BLaER1 treated with 17β-estradiol and CSF1 and Interleukin-3, amounts not matched to agents 10 nM and 100 nM (cell line): ENCODE data around the gene INPP4A.

Experiments
- H3K27ac ChIP-seq, 11 experiments: shearing (Covaris generic); formaldehyde crosslinking; 2 replicates each; pipeline ENCODE4 v1.8.1; 2022
- H3K27me3 ChIP-seq, 11 experiments: shearing (Covaris generic); formaldehyde crosslinking; 2 replicates each; pipeline ENCODE4 v1.8.1; 2022
- H3K36me3 ChIP-seq, 11 experiments: shearing (Covaris generic); formaldehyde crosslinking; 2 replicates each; pipeline ENCODE4 v1.8.1; 2022
- H3K4me1 ChIP-seq, 10 experiments: shearing (Covaris generic); formaldehyde crosslinking; 2 replicates each; pipeline ENCODE4 v1.8.1; 2022
- H3K4me2 ChIP-seq, 11 experiments: shearing (Covaris generic); formaldehyde crosslinking; 2 replicates each; pipeline ENCODE4 v1.8.1; 2022
- H3K4me3 ChIP-seq, 10 experiments: shearing (Covaris generic); formaldehyde crosslinking; 2 replicates each; pipeline ENCODE4 v1.8.1; 2022
- H3K9ac ChIP-seq, 11 experiments: shearing (Covaris generic); formaldehyde crosslinking; 2 replicates each; pipeline ENCODE4 v1.8.1; 2022
- H3K9me3 ChIP-seq, 11 experiments: shearing (Covaris generic); formaldehyde crosslinking; replicated peaks in 1 of 11; 2 replicates each; pipeline ENCODE4 v1.8.1; 2022
- H4K20me1 ChIP-seq, 11 experiments: shearing (Covaris generic); formaldehyde crosslinking; 2 replicates each; pipeline ENCODE4 v1.8.1; 2022
- Cebpa-rat ChIP-seq, 11 experiments: shearing (Covaris generic); IDR thresholded peaks; 2 replicates each; pipeline ENCODE4 v1.8.1; 2022

Gene INPP4A

DNA sequence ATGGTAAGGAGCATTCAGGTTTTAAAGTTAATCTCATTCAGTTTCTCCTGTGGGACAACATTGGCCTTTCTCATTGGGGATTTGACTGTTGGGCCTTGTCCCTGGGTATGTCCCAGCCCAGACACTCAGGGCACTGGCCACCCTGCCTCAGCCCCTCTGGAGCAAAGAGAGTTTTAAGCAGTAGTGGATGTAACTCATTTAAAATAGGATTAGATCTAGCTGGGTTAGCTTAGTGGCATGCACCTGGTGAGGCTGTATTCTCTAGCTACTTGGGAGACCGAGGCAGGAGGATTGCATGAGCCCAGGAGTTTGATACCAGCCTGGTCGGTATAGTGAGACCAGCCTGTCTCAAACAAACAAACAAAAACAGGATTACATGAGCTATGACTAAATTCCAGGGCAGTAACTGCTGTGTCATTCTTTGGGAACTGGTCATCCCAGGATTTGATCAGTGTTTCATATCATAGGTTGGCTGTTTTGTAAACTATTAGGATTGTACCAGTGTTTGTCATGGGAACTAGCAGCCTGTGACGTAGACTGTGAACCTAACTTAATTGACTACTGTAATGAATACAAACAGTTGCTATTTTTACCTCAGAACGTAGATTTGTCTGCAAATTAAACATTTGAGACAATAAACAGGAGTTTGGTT lies 12.5 kb downstream of the INPP4A start:
- Histone ChIP-seq H3K4me3 (no peak overlapping the region), H3K27ac (peak overlapping the region in 2 of 11 experiments; percentile 30 to 76; a peak in 3 of 22 replicates), H3K9ac (no peak overlapping the region), H4K20me1 (peaks cover 59 to 95% (median 76%) of the 10 kb centered on the region in 11 experiments; a peak in 20 of 22 replicates), H3K9me3 (no peaks in the 10 kb centered on the region), H3K36me3 (peaks cover 0 to 12% (median 0%) of the 10 kb centered on the region in 11 experiments; a peak in 6 of 22 replicates), H3K4me1 (peaks cover 74 to 100% (median 85%) of the 10 kb centered on the region in 10 experiments), H3K27me3 (no peaks in the 10 kb centered on the region), H3K4me2 (peak overlapping the region in 3 of 11 experiments; percentile 22 to 96 (median 84); a peak in 4 of 22 replicates)
- no peak for TF ChIP-seq Cebpa-rat (IDR thresholded peaks at IDR 0.05)

DNA sequence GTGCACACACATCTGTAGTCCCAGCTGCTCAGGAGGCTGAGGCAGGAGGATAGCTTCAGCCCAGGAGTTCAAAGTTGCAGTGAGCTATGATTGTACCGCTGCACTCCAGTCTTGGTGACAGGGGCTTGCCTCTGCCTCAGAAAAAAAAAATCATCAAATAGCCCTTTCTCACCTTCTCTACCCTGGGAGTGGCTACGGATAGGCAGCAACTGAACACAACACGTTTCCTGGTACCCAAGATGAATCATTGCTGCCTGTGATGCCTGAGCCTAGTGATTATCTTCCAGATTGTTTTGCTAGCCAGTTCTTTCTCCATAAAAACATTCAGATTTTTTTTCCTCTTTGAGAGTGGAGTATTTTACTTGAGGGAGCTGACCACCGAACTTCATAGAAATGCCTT lies 13.5 kb downstream of the INPP4A start:
- H3K4me1 ChIP-seq, result peaks cover 68 to 99% (median 82%) of the 10 kb centered on the region in 10 experiments
- H3K27ac ChIP-seq, result no peak overlapping the region
- no peaks in the 10 kb centered on the region for H3K27me3 ChIP-seq
- H3K4me2 ChIP-seq, result peak overlapping the region in 3 of 11 experiments; percentile 22 to 70 (median 22); a peak in 1 of 22 replicates
- peaks cover 0 to 12% (median 0%) of the 10 kb centered on the region in 11 experiments; a peak in 6 of 22 replicates for H3K36me3 ChIP-seq
- no peak overlapping the region for H3K9ac ChIP-seq
- H3K4me3 ChIP-seq, result no peak overlapping the region
- peaks cover 52 to 88% (median 68%) of the 10 kb centered on the region in 11 experiments; a peak in 19 of 22 replicates for H4K20me1 ChIP-seq
- TF ChIP-seq Cebpa-rat (IDR thresholded peaks at IDR 0.05), result no peak
- H3K9me3 ChIP-seq, result no peaks in the 10 kb centered on the region

DNA sequence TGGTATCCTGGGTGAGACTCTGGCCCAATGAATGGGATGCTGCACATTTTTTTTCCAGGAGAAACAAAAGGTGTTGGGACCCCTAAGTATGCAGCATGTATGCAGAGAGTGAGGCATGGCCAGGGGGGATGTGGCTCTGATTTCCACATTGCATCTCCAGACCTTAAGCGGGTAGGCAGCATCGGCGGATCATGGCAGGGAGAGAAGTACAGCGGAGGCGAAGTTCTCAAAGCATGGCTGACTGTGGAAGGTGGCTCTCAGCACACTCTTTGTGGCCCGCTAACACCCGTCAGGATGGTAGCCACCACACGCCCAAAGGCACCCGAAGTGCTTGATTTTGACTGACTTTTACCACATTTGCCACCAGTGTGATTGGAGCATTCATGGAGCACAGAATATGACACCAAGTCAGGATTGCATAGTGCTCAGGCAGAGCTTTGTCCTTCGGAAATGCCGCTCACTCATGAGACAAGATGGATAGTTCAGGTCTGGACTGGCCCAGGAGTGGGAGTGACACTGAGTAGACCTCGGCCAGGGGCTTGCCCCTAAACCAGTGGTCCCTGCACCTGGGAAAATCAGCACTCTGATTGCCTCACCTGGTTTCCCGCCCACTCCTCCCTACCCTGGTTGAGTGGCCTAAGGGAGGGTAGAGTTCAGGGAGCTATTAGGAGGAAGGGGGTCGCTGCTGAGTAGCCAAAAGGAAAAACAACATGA lies 14.2 kb downstream of the INPP4A start:
- Histone ChIP-seq H3K9ac (no peak overlapping the region), H3K4me3 (no peak overlapping the region), H3K4me2 (peak overlapping the region; percentile 35 to 75 (median 70)), H3K27me3 (no peaks in the 10 kb centered on the region), H4K20me1 (peaks cover 47 to 88% (median 69%) of the 10 kb centered on the region in 11 experiments; a peak in 19 of 22 replicates), H3K9me3 (no peaks in the 10 kb centered on the region), H3K36me3 (peaks cover 0 to 12% (median 0%) of the 10 kb centered on the region in 11 experiments; a peak in 6 of 22 replicates), H3K27ac (peak overlapping the region in 2 of 11 experiments; percentile 24 to 35; a peak in 1 of 22 replicates), H3K4me1 (peaks cover 68 to 99% (median 82%) of the 10 kb centered on the region in 10 experiments)
- no peak for TF ChIP-seq Cebpa-rat (IDR thresholded peaks at IDR 0.05)

DNA sequence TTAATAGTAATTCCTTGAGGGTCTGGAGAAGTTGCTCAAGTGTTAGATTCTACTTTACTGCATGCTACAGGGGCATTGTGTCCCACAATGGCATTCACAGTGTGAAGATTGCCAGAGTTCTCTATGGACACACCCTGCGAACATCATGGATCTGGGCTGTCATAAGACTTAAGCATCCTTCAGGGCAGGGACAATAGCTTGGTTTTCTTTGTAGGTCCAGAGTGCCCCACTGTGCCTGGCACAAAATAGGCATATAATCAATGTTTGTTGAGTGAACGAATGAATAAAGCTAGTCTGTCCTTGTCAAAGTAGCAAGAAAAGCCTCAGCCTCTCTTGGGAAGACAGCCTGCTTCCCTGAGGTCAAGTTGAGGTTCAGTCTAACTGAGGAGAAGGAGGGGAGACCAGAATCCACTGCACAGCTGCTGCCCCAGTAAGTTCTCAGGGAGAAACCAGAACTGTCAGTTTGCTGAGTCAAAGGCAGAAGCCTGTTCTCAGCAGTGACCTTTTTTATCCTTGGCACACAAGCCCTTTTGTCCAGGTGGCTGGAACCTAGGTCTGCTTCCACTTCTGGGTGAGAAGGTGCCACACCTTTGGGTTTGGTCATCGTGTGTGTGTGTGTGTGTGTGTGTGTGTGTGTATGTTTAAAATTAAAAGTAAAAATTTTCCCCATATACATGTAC lies 15.0 kb downstream of the INPP4A start:
- peaks cover 68 to 99% (median 82%) of the 10 kb centered on the region in 10 experiments for H3K4me1 ChIP-seq
- no peaks in the 10 kb centered on the region for H3K27me3 ChIP-seq
- peaks cover 39 to 81% (median 65%) of the 10 kb centered on the region in 11 experiments; a peak in 18 of 22 replicates for H4K20me1 ChIP-seq
- no peak overlapping the region for H3K4me3 ChIP-seq
- peak overlapping the region in 3 of 11 experiments; percentile 11 to 35 (median 24); a peak in 3 of 22 replicates for H3K27ac ChIP-seq
- no peak for TF ChIP-seq Cebpa-rat (IDR thresholded peaks at IDR 0.05)
- peak overlapping the region in 1 of 11 experiments; percentile 26; a peak in 2 of 22 replicates for H3K9ac ChIP-seq
- peak overlapping the region; percentile 35 to 75 (median 70) for H3K4me2 ChIP-seq
- H3K9me3 ChIP-seq, result peaks cover 0 to 3% (median 0%) of the 10 kb centered on the region in 11 experiments; a peak in 1 of 22 replicates
- H3K36me3 ChIP-seq, result peaks cover 0 to 12% (median 0%) of the 10 kb centered on the region in 11 experiments; a peak in 6 of 22 replicates

DNA sequence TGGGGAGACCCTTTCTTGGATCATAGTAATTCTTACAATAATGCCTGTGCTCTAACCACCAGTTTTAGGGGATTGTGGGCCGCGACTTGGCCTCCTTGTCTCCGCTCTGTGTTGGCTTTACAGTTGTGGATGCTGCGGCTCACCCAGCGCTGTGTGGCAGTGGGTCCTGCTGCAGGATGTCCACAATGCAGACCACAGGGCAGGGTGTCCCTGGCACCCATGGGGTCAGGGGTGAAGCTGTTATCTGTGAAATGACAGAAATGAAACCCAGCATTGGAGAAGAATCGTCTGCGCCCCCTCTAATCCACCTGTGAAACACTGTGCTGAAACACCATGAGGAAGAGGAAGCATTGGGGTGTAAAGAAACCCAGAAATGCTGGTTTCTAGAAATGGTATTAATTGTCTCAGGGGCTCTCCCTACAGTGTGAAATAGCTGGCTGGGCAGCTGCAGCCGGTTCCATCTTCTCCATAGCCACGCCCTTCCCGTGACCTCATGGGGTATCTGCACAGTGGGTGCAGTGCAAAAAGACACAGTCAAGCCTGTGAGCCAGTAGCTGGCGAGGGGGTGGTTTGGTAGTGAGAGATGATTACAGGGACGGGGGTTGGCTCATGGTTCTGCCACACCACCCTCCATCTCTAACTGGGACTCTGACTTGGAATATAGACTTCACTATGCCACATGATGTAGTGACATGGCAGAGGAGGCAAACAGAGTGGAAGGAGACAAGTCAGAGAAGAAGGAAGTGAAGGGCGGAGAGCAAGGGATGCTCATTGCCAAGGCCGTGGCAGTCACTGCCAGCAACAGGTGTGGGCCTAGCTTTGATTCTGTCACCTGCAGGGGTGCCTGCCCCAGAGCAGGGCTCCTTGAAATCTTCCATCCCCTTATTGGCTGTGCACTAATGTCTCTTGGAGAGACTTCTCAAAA lies 16.2 kb downstream of the INPP4A start:
- H3K4me1 ChIP-seq, result peaks cover 68 to 99% (median 82%) of the 10 kb centered on the region in 10 experiments
- H3K27ac ChIP-seq, result peak overlapping the region in 1 of 11 experiments; percentile 35; a peak in 2 of 22 replicates
- TF ChIP-seq Cebpa-rat (IDR thresholded peaks at IDR 0.05), result no peak
- H3K9ac ChIP-seq, result 0 out of 22 replicates have a peak overlapping the region, but pooled peaks of 1 of the 11 experiments have one; percentile 18
- H3K9me3 ChIP-seq, result peaks cover 0 to 4% (median 0%) of the 10 kb centered on the region in 11 experiments; a peak in 2 of 22 replicates
- H4K20me1 ChIP-seq, result peaks cover 27 to 76% (median 56%) of the 10 kb centered on the region in 11 experiments; a peak in 18 of 22 replicates
- peaks cover 0 to 12% (median 0%) of the 10 kb centered on the region in 11 experiments; a peak in 6 of 22 replicates for H3K36me3 ChIP-seq
- H3K4me3 ChIP-seq, result no peak overlapping the region
- H3K4me2 ChIP-seq, result peak overlapping the region; percentile 35 to 75 (median 70)
- no peaks in the 10 kb centered on the region for H3K27me3 ChIP-seq

DNA sequence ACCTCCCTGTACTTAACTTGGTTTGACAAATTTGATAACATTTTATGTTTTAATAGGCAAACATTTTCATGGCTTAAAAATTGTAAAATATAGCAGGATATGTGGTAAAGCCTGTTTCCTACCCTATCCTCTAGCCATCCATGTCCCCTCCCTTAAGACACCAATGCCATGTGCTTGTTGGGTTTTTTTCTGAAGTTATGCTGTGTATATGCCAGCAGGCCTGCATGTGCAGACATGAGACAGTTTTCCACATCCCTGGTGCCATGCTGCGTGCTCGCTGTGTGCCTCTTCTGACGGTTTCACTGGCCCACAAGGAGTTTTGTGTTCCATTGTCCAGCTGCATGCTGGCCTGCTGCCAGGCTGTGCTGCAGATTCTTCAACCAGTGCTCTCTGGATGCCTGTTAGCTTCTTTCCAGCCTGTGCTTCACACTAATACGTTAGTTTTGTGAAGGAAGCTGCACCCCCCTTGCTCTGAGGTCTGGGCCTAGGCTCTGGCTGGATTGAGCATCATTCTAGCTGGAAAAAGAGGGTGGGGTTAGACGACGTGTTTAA lies 16.9 kb downstream of the INPP4A start:
- H3K4me3 ChIP-seq, result no peak overlapping the region
- no peaks in the 10 kb centered on the region for H3K27me3 ChIP-seq
- H3K4me2 ChIP-seq, result peak overlapping the region; percentile 35 to 75 (median 70); a peak in 21 of 22 replicates
- peaks cover 0 to 4% (median 0%) of the 10 kb centered on the region in 11 experiments; a peak in 3 of 22 replicates for H3K9me3 ChIP-seq
- H4K20me1 ChIP-seq, result peaks cover 21 to 76% (median 53%) of the 10 kb centered on the region in 11 experiments; a peak in 18 of 22 replicates
- H3K9ac ChIP-seq, result no peak overlapping the region
- no peak overlapping the region for H3K27ac ChIP-seq
- no peak for TF ChIP-seq Cebpa-rat (IDR thresholded peaks at IDR 0.05)
- peaks cover 0 to 7% (median 0%) of the 10 kb centered on the region in 11 experiments; a peak in 5 of 22 replicates for H3K36me3 ChIP-seq
- peaks cover 70 to 99% (median 82%) of the 10 kb centered on the region in 10 experiments for H3K4me1 ChIP-seq

DNA sequence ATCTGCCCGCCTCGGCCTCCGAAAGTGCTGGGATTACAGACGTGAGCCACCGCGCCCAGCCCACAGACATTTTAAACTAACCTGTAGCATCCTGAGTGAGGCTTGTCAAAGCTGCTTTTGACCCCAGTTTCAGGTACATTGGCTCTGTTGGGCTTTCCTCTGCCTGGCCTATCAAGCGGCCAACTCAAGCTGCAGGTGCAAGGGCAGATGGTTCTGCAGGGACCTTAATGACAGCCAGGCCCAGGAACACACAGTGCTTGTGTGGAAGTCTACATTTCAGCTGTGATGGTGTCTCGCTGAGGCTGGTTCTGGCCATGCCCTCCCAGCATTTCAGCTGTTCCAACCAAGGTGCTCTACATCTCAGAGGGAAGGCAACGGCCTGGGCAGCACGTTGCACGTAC lies 18.4 kb downstream of the INPP4A start:
- Histone ChIP-seq H3K4me1 (peaks cover 80 to 99% (median 88%) of the 10 kb centered on the region in 10 experiments), H3K4me2 (peak overlapping the region; percentile 76 to 92 (median 84)), H3K9ac (peak overlapping the region in 1 of 11 experiments; percentile 70; a peak in 1 of 22 replicates)

More for the DNA sequence above, 18.4 kb downstream of the INPP4A start:
- Histone ChIP-seq H3K27ac (peak overlapping the region in 2 of 11 experiments; percentile 88 to 94; a peak in 3 of 22 replicates), H3K9me3 (peaks cover 0 to 6% (median 0%) of the 10 kb centered on the region in 11 experiments; a peak in 3 of 22 replicates), H3K4me3 (no peak overlapping the region; a peak in 1 of 20 replicates), H3K27me3 (no peaks in the 10 kb centered on the region), H3K36me3 (peaks cover 0 to 6% (median 0%) of the 10 kb centered on the region in 11 experiments; a peak in 4 of 22 replicates), H4K20me1 (peaks cover 16 to 63% (median 46%) of the 10 kb centered on the region in 11 experiments; a peak in 18 of 22 replicates)
- TF ChIP-seq Cebpa-rat (IDR thresholded peaks at IDR 0.05), result no peak
